ENCODE data around the gene GATA2.

Gene GATA2

DNA sequence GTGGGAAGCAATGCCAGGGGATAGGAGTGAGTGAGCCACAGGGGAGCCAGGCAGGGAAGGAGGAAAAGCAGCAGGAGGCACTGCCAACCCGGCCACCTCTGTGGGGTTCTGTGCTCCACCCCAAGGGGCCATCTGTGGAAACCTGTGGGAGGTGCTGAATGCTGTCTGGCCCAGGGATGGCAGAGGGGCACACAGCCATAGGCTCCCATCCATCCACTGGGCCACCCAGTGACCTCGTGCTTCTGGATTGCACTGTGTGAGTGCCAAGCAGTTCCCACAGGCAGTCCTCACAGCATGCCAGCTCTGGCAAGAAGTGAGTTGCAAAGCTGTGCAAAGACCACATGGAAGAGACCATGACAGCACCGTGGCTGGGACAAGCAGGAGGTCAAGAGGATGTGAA, 53.8 kb downstream of the GATA2 start:
- DNase-seq (ENCODE audit: extremely low read depth, insufficient read length) = no peak
- TF ChIP-seq, protein P1, sequence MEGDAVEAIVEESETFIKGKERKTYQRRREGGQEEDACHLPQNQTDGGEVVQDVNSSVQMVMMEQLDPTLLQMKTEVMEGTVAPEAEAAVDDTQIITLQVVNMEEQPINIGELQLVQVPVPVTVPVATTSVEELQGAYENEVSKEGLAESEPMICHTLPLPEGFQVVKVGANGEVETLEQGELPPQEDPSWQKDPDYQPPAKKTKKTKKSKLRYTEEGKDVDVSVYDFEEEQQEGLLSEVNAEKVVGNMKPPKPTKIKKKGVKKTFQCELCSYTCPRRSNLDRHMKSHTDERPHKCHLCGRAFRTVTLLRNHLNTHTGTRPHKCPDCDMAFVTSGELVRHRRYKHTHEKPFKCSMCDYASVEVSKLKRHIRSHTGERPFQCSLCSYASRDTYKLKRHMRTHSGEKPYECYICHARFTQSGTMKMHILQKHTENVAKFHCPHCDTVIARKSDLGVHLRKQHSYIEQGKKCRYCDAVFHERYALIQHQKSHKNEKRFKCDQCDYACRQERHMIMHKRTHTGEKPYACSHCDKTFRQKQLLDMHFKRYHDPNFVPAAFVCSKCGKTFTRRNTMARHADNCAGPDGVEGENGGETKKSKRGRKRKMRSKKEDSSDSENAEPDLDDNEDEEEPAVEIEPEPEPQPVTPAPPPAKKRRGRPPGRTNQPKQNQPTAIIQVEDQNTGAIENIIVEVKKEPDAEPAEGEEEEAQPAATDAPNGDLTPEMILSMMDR (IDR thresholded peaks at IDR 0.05; ENCODE audit: insufficient read depth, low read length, poor library complexity, severe bottlenecking) = no peak
- H3K27me3 ChIP-seq (replicated peaks; ENCODE audit: control insufficient read depth, insufficient read depth, low read length) = no peaks in the 10 kb centered on the region; the same call in none of the 2 replicates
- H3K36me3 ChIP-seq (ENCODE audit: control insufficient read depth, insufficient read depth, low read length) = no peaks in the 10 kb centered on the region
- no peak overlapping the region for H3K4me3 ChIP-seq (replicated peaks; ENCODE audit: low read depth, low read length)

DNA sequence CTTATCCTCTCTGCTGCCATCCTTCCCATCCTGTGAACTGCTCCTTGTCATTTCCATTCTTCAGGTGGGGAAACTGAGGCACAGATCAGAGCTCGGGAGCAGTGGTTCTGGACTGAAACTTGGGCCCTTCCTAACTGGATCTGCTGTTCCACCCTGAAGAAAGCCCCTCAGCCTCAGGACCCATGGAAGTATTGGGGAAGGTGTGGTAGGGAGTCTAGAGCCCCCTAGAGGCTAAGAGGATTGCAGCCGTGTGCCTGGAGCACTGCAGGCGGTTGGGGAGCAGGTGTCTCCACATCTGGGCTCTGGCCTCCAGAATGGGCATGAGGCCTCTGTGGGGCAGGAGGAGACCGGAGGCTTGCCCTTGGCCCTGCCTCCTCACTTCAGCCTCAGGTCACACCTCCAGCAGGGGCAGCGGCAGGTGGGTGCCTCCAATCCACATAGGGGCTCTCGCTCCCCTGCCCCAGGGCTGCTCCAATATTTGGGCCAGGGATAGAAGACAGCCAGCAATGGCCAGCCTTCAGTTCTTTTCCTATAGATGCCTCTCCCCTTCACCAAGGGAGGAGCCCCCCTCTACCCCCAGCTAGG, 54.4 kb downstream of the GATA2 start:
- no peaks in the 10 kb centered on the region; the same call in none of the 2 replicates for H3K27me3 ChIP-seq (replicated peaks; ENCODE audit: control insufficient read depth, insufficient read depth, low read length)
- no peak for DNase-seq (ENCODE audit: extremely low read depth, insufficient read length)
- TF ChIP-seq, protein P1 (IDR thresholded peaks at IDR 0.05; ENCODE audit: insufficient read depth, low read length, poor library complexity, severe bottlenecking) = peak; percentile 79

DNA sequence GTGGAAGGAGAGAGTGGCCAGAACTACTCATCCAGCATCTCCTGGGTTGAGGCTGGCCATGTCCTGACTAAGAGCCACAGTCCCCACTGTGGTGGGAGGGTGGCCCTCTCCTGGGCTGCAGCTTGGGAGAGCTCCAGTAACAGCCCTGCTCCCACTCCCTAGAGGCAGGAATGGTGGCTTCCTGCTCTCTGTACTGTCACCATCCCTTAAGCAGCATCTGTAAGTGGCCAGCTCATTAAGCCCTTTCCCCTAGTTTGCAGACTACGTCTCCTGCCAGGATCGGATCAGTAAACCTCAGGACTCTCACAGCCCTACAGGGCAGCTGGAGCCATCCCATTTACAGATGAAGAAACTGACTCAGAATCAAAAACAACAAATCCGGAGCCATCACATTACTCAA, 56.8 kb downstream of the GATA2 start:
- Histone ChIP-seq H3K4me3 (replicated peaks; ENCODE audit: low read depth, low read length) (no peak overlapping the region), H3K36me3 (ENCODE audit: control insufficient read depth, insufficient read depth, low read length) (no peaks in the 10 kb centered on the region), H3K27me3 (replicated peaks; ENCODE audit: control insufficient read depth, insufficient read depth, low read length) (peaks cover 2% of the 10 kb centered on the region)
- TF ChIP-seq, protein P1 (IDR thresholded peaks at IDR 0.05; ENCODE audit: insufficient read depth, low read length, poor library complexity, severe bottlenecking) = no peak
- no peak for DNase-seq (ENCODE audit: extremely low read depth, insufficient read length)

More for the DNA sequence above, 54.4 kb downstream of the GATA2 start:
- no peaks in the 10 kb centered on the region for H3K36me3 ChIP-seq (ENCODE audit: control insufficient read depth, insufficient read depth, low read length)
- no peak overlapping the region for H3K4me3 ChIP-seq (replicated peaks; ENCODE audit: low read depth, low read length)

DNA sequence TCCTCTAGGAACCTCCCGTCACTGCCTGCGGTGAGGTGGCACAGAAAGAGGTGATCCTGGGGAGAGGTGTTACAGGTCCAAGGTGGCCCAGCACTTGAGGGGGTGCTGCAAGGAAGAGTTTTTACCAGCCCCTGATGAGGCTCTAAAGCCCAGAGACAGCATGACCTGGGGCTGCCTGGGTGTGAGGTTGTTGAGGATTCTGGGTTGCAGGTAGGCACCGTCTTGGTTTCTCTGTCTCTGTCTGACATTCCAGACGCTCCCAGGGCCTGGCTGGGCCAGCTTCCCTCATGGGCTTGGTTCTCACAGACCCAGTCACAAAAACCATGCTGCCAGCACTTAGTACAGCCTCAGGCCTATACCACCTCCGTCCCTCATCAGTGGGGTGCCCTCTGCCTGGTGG, 57.4 kb downstream of the GATA2 start:
- DNase-seq (ENCODE audit: extremely low read depth, insufficient read length) = no peak
- Histone ChIP-seq H3K4me3 (replicated peaks; ENCODE audit: low read depth, low read length) (no peak overlapping the region), H3K36me3 (ENCODE audit: control insufficient read depth, insufficient read depth, low read length) (no peaks in the 10 kb centered on the region), H3K27me3 (replicated peaks; ENCODE audit: control insufficient read depth, insufficient read depth, low read length) (peaks cover 2% of the 10 kb centered on the region)
- TF ChIP-seq, protein P1 (IDR thresholded peaks at IDR 0.05; ENCODE audit: insufficient read depth, low read length, poor library complexity, severe bottlenecking) = no peak

DNA sequence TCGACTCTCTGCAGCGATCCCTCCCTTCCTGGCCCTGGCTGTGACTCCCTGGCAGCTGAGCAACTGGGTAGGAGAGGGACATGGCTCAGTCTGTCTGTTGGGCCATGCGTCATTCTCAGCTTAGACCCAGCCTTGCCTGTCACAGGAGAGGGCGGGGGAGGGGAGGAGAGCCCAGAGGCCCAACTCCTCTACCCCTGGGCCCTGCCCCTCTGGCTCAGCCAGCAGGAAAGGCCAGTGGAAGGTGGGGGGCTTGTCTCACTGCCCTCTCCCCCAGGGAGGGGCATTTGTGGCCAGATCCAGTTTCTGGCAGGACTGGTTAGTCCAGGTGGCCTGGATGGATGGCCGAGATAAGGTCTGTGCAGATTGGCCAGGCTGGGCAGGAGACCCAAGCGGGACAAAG, 57.9 kb downstream of the GATA2 start:
- H3K36me3 ChIP-seq (ENCODE audit: control insufficient read depth, insufficient read depth, low read length) = no peaks in the 10 kb centered on the region
- no peak overlapping the region for H3K4me3 ChIP-seq (replicated peaks; ENCODE audit: low read depth, low read length)
- TF ChIP-seq, protein P1 (IDR thresholded peaks at IDR 0.05; ENCODE audit: insufficient read depth, low read length, poor library complexity, severe bottlenecking) = no peak
- H3K27me3 ChIP-seq (replicated peaks; ENCODE audit: control insufficient read depth, insufficient read depth, low read length) = peaks cover 2% of the 10 kb centered on the region
- DNase-seq (ENCODE audit: extremely low read depth, insufficient read length) = no peak

DNA sequence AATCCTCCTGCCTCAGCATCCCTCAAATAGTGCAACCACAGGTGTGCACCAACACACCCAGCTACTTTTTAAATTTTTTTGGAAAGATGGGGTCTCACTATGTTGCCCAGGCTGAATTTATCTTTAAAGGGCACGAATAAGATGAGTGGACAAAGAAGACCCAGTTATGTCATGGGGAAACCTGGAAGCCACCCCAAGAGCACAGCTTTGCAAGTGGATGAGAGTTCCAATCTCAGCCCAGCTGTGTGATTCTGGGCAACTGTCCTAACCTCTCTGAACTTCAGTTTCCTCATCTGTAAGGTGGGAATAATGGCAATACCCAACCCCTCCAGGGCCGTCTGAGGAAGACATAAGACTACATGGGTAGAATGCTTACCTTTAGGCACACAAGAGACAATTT, 58.5 kb downstream of the GATA2 start:
- Histone ChIP-seq H3K36me3 (ENCODE audit: control insufficient read depth, insufficient read depth, low read length) (no peaks in the 10 kb centered on the region), H3K27me3 (replicated peaks; ENCODE audit: control insufficient read depth, insufficient read depth, low read length) (peaks cover 2% of the 10 kb centered on the region), H3K4me3 (replicated peaks; ENCODE audit: low read depth, low read length) (no peak overlapping the region)
- no peak for DNase-seq (ENCODE audit: extremely low read depth, insufficient read length)
- TF ChIP-seq, protein P1 (IDR thresholded peaks at IDR 0.05; ENCODE audit: insufficient read depth, low read length, poor library complexity, severe bottlenecking) = no peak

Measured in GM06990 (cell line).